ENCODE measurements around the gene MSANTD1.

MSANTD1 gene

GRCh38 chr4:3246458-3247398 lies 2.2 kb upstream of the MSANTD1 start:
- H2BK5ac ChIP-seq (ENCODE audit: low read depth, low read length, poor library complexity, severe bottlenecking), result no peak overlapping the region
- no peak overlapping the region for H3K9ac ChIP-seq (ENCODE audit: low read length)
- no peak overlapping the region for H3K14ac ChIP-seq (ENCODE audit: low read length in 2 of 2)
- DNase-seq, result no peak
- H3K18ac ChIP-seq (ENCODE audit: low read depth in 1 of 2, low read length in 2 of 2), result no peak overlapping the region
- no peak overlapping the region for H2BK120ac ChIP-seq (ENCODE audit: low read depth, low read length)
- WGBS, result 94% methylated on average over 15 of the region's 16 CpGs
- H3K4me1 ChIP-seq (ENCODE audit: control insufficient read depth, insufficient read depth, low read depth, low read length), result peaks cover 23% of the 10 kb centered on the region
- no peak overlapping the region for H3K4ac ChIP-seq (ENCODE audit: low read depth in 1 of 2, low read length in 2 of 2)
- no peaks in the 10 kb centered on the region for H3K27me3 ChIP-seq (ENCODE audit: control insufficient read depth in 1 of 2, insufficient read depth in 1 of 2, low read length in 2 of 2)
- H3K27ac ChIP-seq (ENCODE audit: low read length, poor library complexity, severe bottlenecking), result no peak overlapping the region
- no peak overlapping the region for H2AK5ac ChIP-seq (ENCODE audit: low read length, severe bottlenecking)
- H3K79me1 ChIP-seq (replicated peaks; ENCODE audit: low read length, poor library complexity, severe bottlenecking), result no peaks in the 10 kb centered on the region
- no peak overlapping the region for H2AFZ ChIP-seq (ENCODE audit: low read depth, low read length)
- H3K36me3 ChIP-seq (ENCODE audit: control insufficient read depth in 1 of 2, insufficient read depth in 2 of 2, low read depth in 1 of 2, low read length in 2 of 2), result peaks cover 25 to 49% of the 10 kb centered on the region in 2 experiments
- H3K23ac ChIP-seq (ENCODE audit: low read length in 2 of 2), result no peak overlapping the region
- peak overlapping the region; percentile 29 for H4K8ac ChIP-seq (ENCODE audit: low read length)
- H2BK12ac ChIP-seq (ENCODE audit: low read length in 2 of 2), result no peak overlapping the region
- peak overlapping the region; percentile 52 for H4K91ac ChIP-seq (ENCODE audit: low read length)
- no peak overlapping the region for H2BK15ac ChIP-seq (ENCODE audit: low read depth, poor library complexity, severe bottlenecking)
- H3K9me3 ChIP-seq (ENCODE audit: control insufficient read depth, low read length), result no peaks in the 10 kb centered on the region
- no peak overlapping the region for H3K4me2 ChIP-seq (ENCODE audit: low read length, poor library complexity, severe bottlenecking)
- H3K4me3 ChIP-seq (ENCODE audit: insufficient read depth in 1 of 2, low read depth in 1 of 2, low read length in 2 of 2), result no peak overlapping the region

- H3K79me1 ChIP-seq (replicated peaks; ENCODE audit: low read length, poor library complexity, severe bottlenecking), result no peaks in the 10 kb centered on the region
- H3K27me3 ChIP-seq (ENCODE audit: control insufficient read depth in 1 of 2, insufficient read depth in 1 of 2, low read length in 2 of 2), result no peaks in the 10 kb centered on the region
- no peak overlapping the region for H3K9ac ChIP-seq (ENCODE audit: low read length)
- H3K18ac ChIP-seq (ENCODE audit: low read depth in 1 of 2, low read length in 2 of 2), result peak overlapping the region in 1 of 2 experiments; percentile 48
- no peak overlapping the region for H3K14ac ChIP-seq (ENCODE audit: low read length in 2 of 2)
- H2AFZ ChIP-seq (ENCODE audit: low read depth, low read length), result no peak overlapping the region
- no peak overlapping the region for H3K23ac ChIP-seq (ENCODE audit: low read length in 2 of 2)
- no peak overlapping the region for H2AK5ac ChIP-seq (ENCODE audit: low read length, severe bottlenecking)
- H2BK5ac ChIP-seq (ENCODE audit: low read depth, low read length, poor library complexity, severe bottlenecking), result no peak overlapping the region
- H2BK15ac ChIP-seq (ENCODE audit: low read depth, poor library complexity, severe bottlenecking), result peak overlapping the region; percentile 26
- H3K36me3 ChIP-seq (ENCODE audit: control insufficient read depth in 1 of 2, insufficient read depth in 2 of 2, low read depth in 1 of 2, low read length in 2 of 2), result peaks cover 19 to 43% of the 10 kb centered on the region in 2 experiments
- H2BK12ac ChIP-seq (ENCODE audit: low read length in 2 of 2), result no peak overlapping the region
- H3K4me1 ChIP-seq (ENCODE audit: control insufficient read depth, insufficient read depth, low read depth, low read length), result peaks cover 26% of the 10 kb centered on the region
- H3K4me3 ChIP-seq (ENCODE audit: insufficient read depth in 1 of 2, low read depth in 1 of 2, low read length in 2 of 2), result no peak overlapping the region
- 96% methylated on average over 21 of the region's 21 CpGs for WGBS
- no peak overlapping the region for H3K27ac ChIP-seq (ENCODE audit: low read length, poor library complexity, severe bottlenecking)
- H3K4me2 ChIP-seq (ENCODE audit: low read length, poor library complexity, severe bottlenecking), result no peak overlapping the region
- DNase-seq, result no peak
- no peak overlapping the region for H2BK120ac ChIP-seq (ENCODE audit: low read depth, low read length)
- H4K91ac ChIP-seq (ENCODE audit: low read length), result no peak overlapping the region
- H3K9me3 ChIP-seq (ENCODE audit: control insufficient read depth, low read length), result no peaks in the 10 kb centered on the region
- H3K4ac ChIP-seq (ENCODE audit: low read depth in 1 of 2, low read length in 2 of 2), result no peak overlapping the region
- no peak overlapping the region for H4K8ac ChIP-seq (ENCODE audit: low read length)
These were observed 1.4 kb upstream of the MSANTD1 start for GRCh38 chr4:3247399-3248177.

- H2BK120ac ChIP-seq (ENCODE audit: low read depth, low read length), result no peak overlapping the region
- peaks cover 26% of the 10 kb centered on the region for H3K4me1 ChIP-seq (ENCODE audit: control insufficient read depth, insufficient read depth, low read depth, low read length)
- no peak overlapping the region for H3K9ac ChIP-seq (ENCODE audit: low read length)
- H2BK15ac ChIP-seq (ENCODE audit: low read depth, poor library complexity, severe bottlenecking), result no peak overlapping the region
- H3K23ac ChIP-seq (ENCODE audit: low read length in 2 of 2), result no peak overlapping the region
- H2AFZ ChIP-seq (ENCODE audit: low read depth, low read length), result no peak overlapping the region
- no peak overlapping the region for H3K27ac ChIP-seq (ENCODE audit: low read length, poor library complexity, severe bottlenecking)
- no peak overlapping the region for H4K8ac ChIP-seq (ENCODE audit: low read length)
- H3K4me2 ChIP-seq (ENCODE audit: low read length, poor library complexity, severe bottlenecking), result no peak overlapping the region
- H3K18ac ChIP-seq (ENCODE audit: low read depth in 1 of 2, low read length in 2 of 2), result no peak overlapping the region
- peaks cover 14 to 38% of the 10 kb centered on the region in 2 experiments for H3K36me3 ChIP-seq (ENCODE audit: control insufficient read depth in 1 of 2, insufficient read depth in 2 of 2, low read depth in 1 of 2, low read length in 2 of 2)
- H3K27me3 ChIP-seq (ENCODE audit: control insufficient read depth in 1 of 2, insufficient read depth in 1 of 2, low read length in 2 of 2), result no peaks in the 10 kb centered on the region
- H2BK5ac ChIP-seq (ENCODE audit: low read depth, low read length, poor library complexity, severe bottlenecking), result no peak overlapping the region
- no peak overlapping the region for H4K91ac ChIP-seq (ENCODE audit: low read length)
- peak overlapping the region in 1 of 2 experiments; percentile 51 for H3K14ac ChIP-seq (ENCODE audit: low read length in 2 of 2)
- no peak overlapping the region for H3K4me3 ChIP-seq (ENCODE audit: insufficient read depth in 1 of 2, low read depth in 1 of 2, low read length in 2 of 2)
- H3K4ac ChIP-seq (ENCODE audit: low read depth in 1 of 2, low read length in 2 of 2), result no peak overlapping the region
- no peaks in the 10 kb centered on the region for H3K79me1 ChIP-seq (replicated peaks; ENCODE audit: low read length, poor library complexity, severe bottlenecking)
- 97% methylated on average over 14 of the region's 14 CpGs for WGBS
- no peak overlapping the region for H2BK12ac ChIP-seq (ENCODE audit: low read length in 2 of 2)
- no peaks in the 10 kb centered on the region for H3K9me3 ChIP-seq (ENCODE audit: control insufficient read depth, low read length)
- no peak overlapping the region for H2AK5ac ChIP-seq (ENCODE audit: low read length, severe bottlenecking)
- no peak for DNase-seq
These were observed 830 bp upstream of the MSANTD1 start for GRCh38 chr4:3248178-3248480.

Measured in mesenchymal stem cell (in vitro differentiated cells and primary cell).